Endothelial cell (in vitro differentiated cells): Measurements from ENCODE around the gene MAD2L1BP. TPM values are rescaled to one million over a fixed set of nuclear protein-coding genes. Genes with fewer than 3 reads are reported as not detected.

Source experiments
- DNase-seq: peaks from one replicate; pipeline ENCODE4 v3.0.0; 2021; ENCODE audit warnings: low spot score
- H3K27ac Mint-ChIP-seq: one replicate; pipeline ENCODE4 v1.8.0; 2021; ENCODE audit warnings: mixed read lengths, inconsistent platforms; ENCODE audit not compliant: unreplicated experiment
- H3K27me3 Mint-ChIP-seq: one replicate; pipeline ENCODE4 v1.8.0; 2021; ENCODE audit warnings: mild to moderate bottlenecking, moderate library complexity, mixed read lengths, inconsistent platforms; ENCODE audit not compliant: unreplicated experiment
- H3K36me3 Mint-ChIP-seq: one replicate; pipeline ENCODE4 v1.8.0; 2021; ENCODE audit warnings: mild to moderate bottlenecking, low read depth, mixed read lengths, inconsistent platforms; ENCODE audit not compliant: unreplicated experiment
- H3K4me1 Mint-ChIP-seq: one replicate; pipeline ENCODE4 v1.8.0; 2021; ENCODE audit warnings: mild to moderate bottlenecking, mixed read lengths, inconsistent platforms; ENCODE audit not compliant: unreplicated experiment
- H3K4me3 Mint-ChIP-seq: one replicate; pipeline ENCODE4 v1.8.0; 2021; ENCODE audit warnings: mild to moderate bottlenecking, mixed read lengths, inconsistent platforms; ENCODE audit not compliant: unreplicated experiment
- H3K9me3 Mint-ChIP-seq: one replicate; pipeline ENCODE4 v1.8.0; 2021; ENCODE audit warnings: mixed read lengths, inconsistent platforms; ENCODE audit not compliant: unreplicated experiment
- CTCF ChIP-seq: fragments of 200-600 bp; sonication (generic); IDR thresholded peaks from one replicate; pipeline ENCODE4 v1.5.0; 2021; ENCODE audit warnings: antibody characterized with exemption; ENCODE audit not compliant: unreplicated experiment
- total RNA-seq: library from RNA; stranded (reverse); fragmentation: NEBNext Ultra II Directional; extraction: Animal tissue kit (Norgen Biotek cat#: 25700); gene quantifications from one replicate; pipeline ENCODE4 v1.2.1, GENCODE V29; 2021; ENCODE audit not compliant: unreplicated experiment

MAD2L1BP gene
- total RNA-seq, 1 donor from 2014 or later, result 26.8 TPM

DNA sequence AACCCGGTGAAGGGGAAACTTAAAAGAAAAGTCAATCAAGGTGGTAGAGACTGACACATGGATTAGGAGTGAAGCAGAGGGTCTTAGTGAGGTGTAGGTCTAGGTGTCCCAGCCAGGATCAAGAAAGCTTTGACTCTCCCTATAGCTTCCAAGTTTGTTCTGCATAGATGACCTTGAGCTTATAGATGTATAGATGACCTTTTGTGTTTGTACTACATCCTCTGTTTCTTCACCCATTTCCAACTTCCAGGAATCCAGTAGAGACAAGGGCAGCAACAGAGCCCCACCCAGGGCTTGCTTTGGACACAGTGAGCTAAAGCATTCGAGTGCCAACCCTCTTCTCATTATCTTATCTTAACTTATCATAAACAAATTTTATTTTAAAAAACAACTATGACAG, 53.8 kb downstream of the MAD2L1BP start:
- Mint-ChIP-seq H3K4me3 (no peak overlapping the region), H3K4me1 (peaks cover 16% of the 10 kb centered on the region), H3K36me3 (no peaks in the 10 kb centered on the region), H3K27ac (no peak overlapping the region), H3K27me3 (peaks cover 3% of the 10 kb centered on the region), H3K9me3 (no peaks in the 10 kb centered on the region)
- no peak for DNase-seq
- TF ChIP-seq CTCF, result no peak

Other genes starting within 250 kb of the MAD2L1BP start
- gene ABCC10, start 208.3 kb upstream of the MAD2L1BP start, total RNA-seq, result 45.6 TPM
- gene DLK2, start 180.3 kb upstream of the MAD2L1BP start, total RNA-seq, result 0.18 TPM
- gene TJAP1, start 158.3 kb upstream of the MAD2L1BP start, total RNA-seq, result 41.8 TPM
- 0.28 TPM for gene LRRC73, start 125.5 kb upstream of the MAD2L1BP start, total RNA-seq
- gene YIPF3, start 118.9 kb upstream of the MAD2L1BP start, total RNA-seq, result 138 TPM
- gene POLR1C, start 118.8 kb upstream of the MAD2L1BP start, total RNA-seq, result 30.7 TPM
- 37.6 TPM for gene XPO5, start 59.8 kb upstream of the MAD2L1BP start, total RNA-seq
- 12.5 TPM for gene POLH, start 59.7 kb upstream of the MAD2L1BP start, total RNA-seq
- 76.6 TPM for gene GTPBP2, start 6.6 kb upstream of the MAD2L1BP start, total RNA-seq
- not detected for gene RSPH9, start 9.2 kb downstream of the MAD2L1BP start, total RNA-seq
- 45.5 TPM for gene MRPS18A, start 52.0 kb downstream of the MAD2L1BP start, total RNA-seq
- 3.5 TPM for gene VEGFA, start 134.4 kb downstream of the MAD2L1BP start, total RNA-seq